Thyroid gland (tissue), 4 donors: ENCODE results near the gene LNPEP.

Experiments
- POLR2A ChIP-seq, 2 donors: fragments of 450-650 bp; IDR thresholded peaks; one replicate each; pipeline ENCODE4 v1.6.1; 2017; ENCODE audit warnings: antibody characterized with exemption in 2 of 2, mild to moderate bottlenecking in 2 of 2, moderate library complexity in 1 of 2
- TF ChIP-seq, protein P1 (sequence below), 6 experiments: fragments of 200-600 bp in 3 of 6; fragments of 450-650 bp in 3 of 6; sonication (generic) in 3 of 6; IDR thresholded peaks; one replicate each; pipeline ENCODE4 v1.5.1; 2016 to 2019; ENCODE audit warnings: antibody characterized with exemption in 6 of 6, mild to moderate bottlenecking in 2 of 6, inconsistent platforms in 1 of 6, moderate library complexity in 1 of 6

DNA sequence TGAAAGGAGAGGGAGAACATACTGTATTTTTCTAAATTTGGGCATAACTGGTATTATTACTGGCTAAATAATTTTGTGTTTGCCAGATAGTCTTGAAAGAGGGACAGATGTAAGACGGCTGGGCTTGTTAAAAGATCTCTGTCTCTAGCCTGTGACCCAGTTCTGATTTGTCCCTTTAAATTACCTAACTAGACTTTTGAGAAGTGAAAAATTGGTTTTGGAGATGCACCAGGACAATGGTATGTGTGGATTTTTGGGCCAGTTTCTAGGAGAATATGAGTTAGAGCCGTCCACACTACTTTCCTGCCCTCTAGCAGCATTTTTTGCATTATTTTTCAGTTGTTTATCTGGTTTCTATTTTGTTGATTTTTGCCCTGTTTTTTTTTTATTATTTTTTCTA lies 33.5 kb downstream of the LNPEP start:
- TF ChIP-seq, protein P1, sequence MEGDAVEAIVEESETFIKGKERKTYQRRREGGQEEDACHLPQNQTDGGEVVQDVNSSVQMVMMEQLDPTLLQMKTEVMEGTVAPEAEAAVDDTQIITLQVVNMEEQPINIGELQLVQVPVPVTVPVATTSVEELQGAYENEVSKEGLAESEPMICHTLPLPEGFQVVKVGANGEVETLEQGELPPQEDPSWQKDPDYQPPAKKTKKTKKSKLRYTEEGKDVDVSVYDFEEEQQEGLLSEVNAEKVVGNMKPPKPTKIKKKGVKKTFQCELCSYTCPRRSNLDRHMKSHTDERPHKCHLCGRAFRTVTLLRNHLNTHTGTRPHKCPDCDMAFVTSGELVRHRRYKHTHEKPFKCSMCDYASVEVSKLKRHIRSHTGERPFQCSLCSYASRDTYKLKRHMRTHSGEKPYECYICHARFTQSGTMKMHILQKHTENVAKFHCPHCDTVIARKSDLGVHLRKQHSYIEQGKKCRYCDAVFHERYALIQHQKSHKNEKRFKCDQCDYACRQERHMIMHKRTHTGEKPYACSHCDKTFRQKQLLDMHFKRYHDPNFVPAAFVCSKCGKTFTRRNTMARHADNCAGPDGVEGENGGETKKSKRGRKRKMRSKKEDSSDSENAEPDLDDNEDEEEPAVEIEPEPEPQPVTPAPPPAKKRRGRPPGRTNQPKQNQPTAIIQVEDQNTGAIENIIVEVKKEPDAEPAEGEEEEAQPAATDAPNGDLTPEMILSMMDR (IDR thresholded peaks at IDR 0.05) = no peak
- no peak for TF ChIP-seq POLR2A (IDR thresholded peaks at IDR 0.05)
